Trophoblast cell (in vitro differentiated cells and primary cell): ENCODE results near the gene POLR3B.

Source experiments
- DNase-seq, 2 donors: peaks; one replicate each; pipeline ENCODE4 v3.0.0-alpha.2; 2016
- H2AFZ ChIP-seq: 2 replicates; pipeline ENCODE4 v1.6.1; 2013; ENCODE audit warnings: low read length, moderate library complexity, mild to moderate bottlenecking; ENCODE audit not compliant: insufficient read depth, poor library complexity
- H2AK5ac ChIP-seq: 2 replicates; pipeline ENCODE4 v1.6.1; 2013; ENCODE audit warnings: mild to moderate bottlenecking, low read length
- H2BK120ac ChIP-seq: 2 replicates; pipeline ENCODE4 v1.6.1; 2013; ENCODE audit warnings: low read length, mild to moderate bottlenecking, moderate library complexity; ENCODE audit not compliant: insufficient read depth, poor library complexity
- H2BK12ac ChIP-seq: 2 replicates; pipeline ENCODE4 v1.6.1; 2013; ENCODE audit warnings: mild to moderate bottlenecking, low read length, moderate library complexity
- H2BK5ac ChIP-seq: 2 replicates; pipeline ENCODE4 v1.6.1; 2013; ENCODE audit warnings: low read length, low read depth, moderate library complexity, mild to moderate bottlenecking; ENCODE audit not compliant: poor library complexity
- H3K14ac ChIP-seq: 2 replicates; pipeline ENCODE4 v1.6.1; 2013; ENCODE audit warnings: mild to moderate bottlenecking, low read length
- H3K18ac ChIP-seq: 2 replicates; pipeline ENCODE4 v1.6.1; 2013; ENCODE audit warnings: mild to moderate bottlenecking, low read length
- H3K23ac ChIP-seq: 2 replicates; pipeline ENCODE4 v1.6.1; 2013; ENCODE audit warnings: low read length
- H3K27ac ChIP-seq: 2 replicates; pipeline ENCODE4 v1.5.1; 2013; ENCODE audit warnings: low read depth, mild to moderate bottlenecking, inconsistent platforms, low read length, moderate library complexity
- H3K27me3 ChIP-seq: 2 replicates; pipeline ENCODE4 v1.6.1; 2013; ENCODE audit warnings: inconsistent platforms, mild to moderate bottlenecking, low read length, moderate library complexity; ENCODE audit not compliant: insufficient read depth
- H3K36me3 ChIP-seq, 2 experiments: 1 replicate in 1 of 2; 2 replicates in 1 of 2; pipeline ENCODE4 v1.6.1; 2013; ENCODE audit warnings: low read length in 2 of 2, mild to moderate bottlenecking in 2 of 2, moderate library complexity in 1 of 2; ENCODE audit not compliant: insufficient read depth in 2 of 2, control insufficient read depth in 1 of 2
- H3K4ac ChIP-seq: 2 replicates; pipeline ENCODE4 v1.6.1; 2013; ENCODE audit warnings: low read depth, mild to moderate bottlenecking, low read length, moderate library complexity
- H3K4me1 ChIP-seq, 2 experiments: 1 replicate in 1 of 2; 2 replicates in 1 of 2; pipeline ENCODE4 v1.6.1; 2013; ENCODE audit warnings: low read length in 2 of 2, mild to moderate bottlenecking in 2 of 2, moderate library complexity in 1 of 2; ENCODE audit not compliant: insufficient read depth in 2 of 2, control insufficient read depth in 1 of 2
- H3K4me2 ChIP-seq: 2 replicates; pipeline ENCODE4 v1.6.1; 2013; ENCODE audit warnings: inconsistent platforms, mild to moderate bottlenecking, low read length, moderate library complexity
- H3K4me3 ChIP-seq: 2 replicates; pipeline ENCODE4 v1.5.1; 2013; ENCODE audit warnings: mild to moderate bottlenecking, low read depth, low read length, inconsistent platforms
- H3K79me1 ChIP-seq: one replicate; pipeline ENCODE4 v1.6.1; 2013; ENCODE audit warnings: low read length
- H3K79me2 ChIP-seq: 2 replicates; pipeline ENCODE4 v1.6.1; 2013; ENCODE audit warnings: low read length, mild to moderate bottlenecking; ENCODE audit not compliant: control insufficient read depth, insufficient read depth, poor library complexity
- H3K9ac ChIP-seq: 2 replicates; pipeline ENCODE4 v1.6.1; 2013; ENCODE audit warnings: mild to moderate bottlenecking, low read length
- H3K9me3 ChIP-seq: 2 replicates; pipeline ENCODE4 v1.6.1; 2013; ENCODE audit warnings: low read depth, mild to moderate bottlenecking, control low read depth, inconsistent platforms, low read length; ENCODE audit not compliant: insufficient read depth
- H4K12ac ChIP-seq: 2 replicates; pipeline ENCODE4 v1.6.1; 2013; ENCODE audit warnings: low read depth, mild to moderate bottlenecking, low read length, moderate library complexity
- H4K8ac ChIP-seq: 2 replicates; pipeline ENCODE4 v1.6.1; 2013; ENCODE audit warnings: low read depth, mild to moderate bottlenecking, low read length, moderate library complexity
- H4K91ac ChIP-seq: one replicate; pipeline ENCODE4 v1.6.1; 2013; ENCODE audit warnings: low read depth, mild to moderate bottlenecking, low read length, moderate library complexity
- WGBS: extraction: QIAGEN DNeasy Blood & Tissue Kit; methylation state at CpG from one replicate; pipeline ENCODE4 v1.1.7; 2013; ENCODE audit warnings: missing lambda C conversion rate; ENCODE audit not compliant: insufficient read length, insufficient coverage; ENCODE audit errors: extremely low coverage; 5-methylcytosine and 5-hydroxymethylcytosine counted together

Gene POLR3B

GRCh38 chr12:106487664-106488063 lies 130.1 kb downstream of the POLR3B start:
- no peak for DNase-seq
- no peak overlapping the region for H3K4me3 ChIP-seq
- no peaks in the 10 kb centered on the region for H3K79me1 ChIP-seq
- H3K27ac ChIP-seq: no peak overlapping the region
- no peak overlapping the region for H3K9ac ChIP-seq
- no peak overlapping the region for H4K12ac ChIP-seq
- no peak overlapping the region for H3K23ac ChIP-seq
- no peak overlapping the region for H4K91ac ChIP-seq
- H3K9me3 ChIP-seq: no peaks in the 10 kb centered on the region
- no peak overlapping the region for H3K18ac ChIP-seq
- no peak overlapping the region for H4K8ac ChIP-seq
- no peak overlapping the region for H2BK12ac ChIP-seq
- no peaks in the 10 kb centered on the region for H3K36me3 ChIP-seq
- H2BK5ac ChIP-seq: no peak overlapping the region
- H3K4me1 ChIP-seq: no peaks in the 10 kb centered on the region
- H3K14ac ChIP-seq: no peak overlapping the region
- no CpG with 5 or more reads among the region's 5 CpGs for WGBS
- H2AFZ ChIP-seq: no peak overlapping the region
- H3K79me2 ChIP-seq: no peaks in the 10 kb centered on the region
- H3K4ac ChIP-seq: no peak overlapping the region
- H3K4me2 ChIP-seq: no peak overlapping the region
- H3K27me3 ChIP-seq: no peaks in the 10 kb centered on the region
- H2AK5ac ChIP-seq: no peak overlapping the region
- H2BK120ac ChIP-seq: no peak overlapping the region

- no CpG with 5 or more reads among the region's 3 CpGs for WGBS
These were observed 131.3 kb downstream of the POLR3B start for GRCh38 chr12:106488884-106489283.

GRCh38 chr12:106490264-106490663 lies 132.7 kb downstream of the POLR3B start:
- H3K9me3 ChIP-seq: no peaks in the 10 kb centered on the region
- no peak overlapping the region for H2BK120ac ChIP-seq
- no CpG with 5 or more reads among the region's 5 CpGs for WGBS
- no peak overlapping the region for H3K4ac ChIP-seq
- H3K36me3 ChIP-seq: no peaks in the 10 kb centered on the region
- no peak overlapping the region for H4K91ac ChIP-seq
- no peaks in the 10 kb centered on the region for H3K79me1 ChIP-seq
- H2AK5ac ChIP-seq: no peak overlapping the region
- no peak overlapping the region for H4K12ac ChIP-seq
- no peak overlapping the region for H2BK5ac ChIP-seq
- no peaks in the 10 kb centered on the region for H3K79me2 ChIP-seq
- no peak overlapping the region for H3K14ac ChIP-seq
- no peak overlapping the region for H3K4me2 ChIP-seq
- no peak overlapping the region for H4K8ac ChIP-seq
- no peak overlapping the region for H3K23ac ChIP-seq
- H3K27ac ChIP-seq: no peak overlapping the region
- H2BK12ac ChIP-seq: no peak overlapping the region
- no peak overlapping the region for H3K9ac ChIP-seq
- H3K4me1 ChIP-seq: no peaks in the 10 kb centered on the region
- H3K4me3 ChIP-seq: no peak overlapping the region
- no peaks in the 10 kb centered on the region for H3K27me3 ChIP-seq
- no peak for DNase-seq
- no peak overlapping the region for H3K18ac ChIP-seq
- H2AFZ ChIP-seq: no peak overlapping the region

More at GRCh38 chr12:106488884-106489283, 131.3 kb downstream of the POLR3B start:
- H3K27me3 ChIP-seq: no peaks in the 10 kb centered on the region
- H2BK120ac ChIP-seq: no peak overlapping the region
- no peak overlapping the region for H3K27ac ChIP-seq
- no peak overlapping the region for H2AK5ac ChIP-seq
- no peak overlapping the region for H4K8ac ChIP-seq
- H3K18ac ChIP-seq: no peak overlapping the region
- H4K12ac ChIP-seq: no peak overlapping the region
- H3K4me3 ChIP-seq: no peak overlapping the region
- no peaks in the 10 kb centered on the region for H3K9me3 ChIP-seq
- H3K4ac ChIP-seq: no peak overlapping the region
- H2BK5ac ChIP-seq: no peak overlapping the region
- H4K91ac ChIP-seq: no peak overlapping the region
- no peak for DNase-seq
- H3K14ac ChIP-seq: no peak overlapping the region
- no peaks in the 10 kb centered on the region for H3K36me3 ChIP-seq
- H3K23ac ChIP-seq: no peak overlapping the region
- no peak overlapping the region for H2AFZ ChIP-seq
- no peaks in the 10 kb centered on the region for H3K4me1 ChIP-seq
- no peak overlapping the region for H3K9ac ChIP-seq
- no peak overlapping the region for H2BK12ac ChIP-seq
- no peaks in the 10 kb centered on the region for H3K79me2 ChIP-seq
- H3K4me2 ChIP-seq: no peak overlapping the region
- H3K79me1 ChIP-seq: no peaks in the 10 kb centered on the region

GRCh38 chr12:106492857-106493256 lies 135.3 kb downstream of the POLR3B start:
- H2BK120ac ChIP-seq: no peak overlapping the region
- H3K18ac ChIP-seq: no peak overlapping the region
- WGBS: no CpG with 5 or more reads among the region's 2 CpGs
- H3K79me1 ChIP-seq: no peaks in the 10 kb centered on the region
- no peak overlapping the region for H4K8ac ChIP-seq
- no peak overlapping the region for H2BK12ac ChIP-seq
- H3K14ac ChIP-seq: no peak overlapping the region
- H3K9ac ChIP-seq: no peak overlapping the region
- no peak overlapping the region for H2AK5ac ChIP-seq
- no peak overlapping the region for H3K4me3 ChIP-seq
- H3K36me3 ChIP-seq: peaks cover 0 to 2% of the 10 kb centered on the region in 2 experiments
- no peak for DNase-seq
- H2BK5ac ChIP-seq: no peak overlapping the region
- no peak overlapping the region for H2AFZ ChIP-seq
- no peaks in the 10 kb centered on the region for H3K79me2 ChIP-seq
- H4K12ac ChIP-seq: no peak overlapping the region
- H4K91ac ChIP-seq: no peak overlapping the region
- H3K9me3 ChIP-seq: no peaks in the 10 kb centered on the region
- H3K4me2 ChIP-seq: no peak overlapping the region
- H3K4me1 ChIP-seq: no peaks in the 10 kb centered on the region
- no peak overlapping the region for H3K27ac ChIP-seq
- H3K4ac ChIP-seq: no peak overlapping the region
- H3K23ac ChIP-seq: no peak overlapping the region
- H3K27me3 ChIP-seq: no peaks in the 10 kb centered on the region
